LNCAP (cell line): ENCODE measurements around the gene AOAH.

ENCODE experiments used
- TF ChIP-seq, protein P1 (sequence below): fragments of 450-650 bp; IDR thresholded peaks from 2 replicates; pipeline ENCODE4 v1.5.1; 2017; ENCODE audit warnings: mild to moderate bottlenecking

The AOAH gene

DNA sequence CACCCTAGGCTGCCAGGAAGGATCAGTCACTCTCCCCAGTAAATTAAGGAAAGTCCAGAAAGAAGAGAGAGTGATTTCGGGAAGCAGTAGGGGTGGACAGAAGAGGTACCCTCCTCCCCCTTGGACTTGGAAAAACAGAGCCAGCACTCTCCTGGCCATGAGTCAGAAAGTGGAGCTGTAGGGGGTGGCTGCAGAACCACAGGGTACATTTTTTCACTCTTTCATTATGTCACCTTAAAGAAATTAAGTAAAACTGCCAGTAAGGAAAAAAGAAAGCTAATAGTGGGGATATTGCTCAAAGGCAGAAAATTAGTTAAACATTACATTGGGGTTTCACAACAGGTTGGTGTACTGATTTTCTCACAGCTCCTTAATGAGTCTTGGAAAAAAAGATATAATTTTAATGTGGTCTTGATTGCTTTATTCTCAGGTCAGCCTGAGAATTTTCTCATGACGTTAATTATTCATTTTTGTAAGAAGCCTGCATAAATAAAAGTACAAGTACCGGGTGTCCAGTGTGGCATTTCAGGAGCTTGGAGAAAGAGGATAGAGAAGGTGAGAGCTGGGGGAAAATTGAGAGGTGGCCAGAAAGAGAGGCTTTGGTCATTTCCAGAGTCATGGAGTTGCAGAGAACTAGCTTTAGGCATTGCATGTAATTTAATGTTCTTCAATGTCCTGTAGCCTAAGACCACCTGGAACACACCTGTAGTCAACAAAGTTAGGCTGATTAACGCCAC, 23.2 kb upstream of the AOAH start:
- TF ChIP-seq, protein P1, sequence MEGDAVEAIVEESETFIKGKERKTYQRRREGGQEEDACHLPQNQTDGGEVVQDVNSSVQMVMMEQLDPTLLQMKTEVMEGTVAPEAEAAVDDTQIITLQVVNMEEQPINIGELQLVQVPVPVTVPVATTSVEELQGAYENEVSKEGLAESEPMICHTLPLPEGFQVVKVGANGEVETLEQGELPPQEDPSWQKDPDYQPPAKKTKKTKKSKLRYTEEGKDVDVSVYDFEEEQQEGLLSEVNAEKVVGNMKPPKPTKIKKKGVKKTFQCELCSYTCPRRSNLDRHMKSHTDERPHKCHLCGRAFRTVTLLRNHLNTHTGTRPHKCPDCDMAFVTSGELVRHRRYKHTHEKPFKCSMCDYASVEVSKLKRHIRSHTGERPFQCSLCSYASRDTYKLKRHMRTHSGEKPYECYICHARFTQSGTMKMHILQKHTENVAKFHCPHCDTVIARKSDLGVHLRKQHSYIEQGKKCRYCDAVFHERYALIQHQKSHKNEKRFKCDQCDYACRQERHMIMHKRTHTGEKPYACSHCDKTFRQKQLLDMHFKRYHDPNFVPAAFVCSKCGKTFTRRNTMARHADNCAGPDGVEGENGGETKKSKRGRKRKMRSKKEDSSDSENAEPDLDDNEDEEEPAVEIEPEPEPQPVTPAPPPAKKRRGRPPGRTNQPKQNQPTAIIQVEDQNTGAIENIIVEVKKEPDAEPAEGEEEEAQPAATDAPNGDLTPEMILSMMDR: no peak

DNA sequence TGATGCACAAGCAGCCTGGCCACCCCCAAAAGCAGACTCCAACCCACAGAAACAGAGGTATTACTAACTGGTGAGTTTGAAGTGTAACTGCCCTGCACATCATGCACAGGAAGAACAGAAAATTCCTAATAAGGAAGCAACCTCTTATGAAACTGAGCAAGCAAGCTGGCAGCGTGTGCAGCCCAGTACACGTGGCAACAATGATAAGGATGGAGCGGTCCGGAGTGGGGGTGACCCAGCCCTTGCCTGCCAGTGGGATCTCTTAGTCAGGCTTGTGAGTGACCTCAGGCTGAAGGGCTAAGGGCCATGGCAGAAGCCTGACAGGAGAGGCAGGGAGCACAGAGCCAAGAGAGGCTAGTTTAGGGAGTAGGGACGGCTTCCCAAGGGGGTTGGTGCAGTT, 22.1 kb upstream of the AOAH start:
- TF ChIP-seq, protein P1: no peak

DNA sequence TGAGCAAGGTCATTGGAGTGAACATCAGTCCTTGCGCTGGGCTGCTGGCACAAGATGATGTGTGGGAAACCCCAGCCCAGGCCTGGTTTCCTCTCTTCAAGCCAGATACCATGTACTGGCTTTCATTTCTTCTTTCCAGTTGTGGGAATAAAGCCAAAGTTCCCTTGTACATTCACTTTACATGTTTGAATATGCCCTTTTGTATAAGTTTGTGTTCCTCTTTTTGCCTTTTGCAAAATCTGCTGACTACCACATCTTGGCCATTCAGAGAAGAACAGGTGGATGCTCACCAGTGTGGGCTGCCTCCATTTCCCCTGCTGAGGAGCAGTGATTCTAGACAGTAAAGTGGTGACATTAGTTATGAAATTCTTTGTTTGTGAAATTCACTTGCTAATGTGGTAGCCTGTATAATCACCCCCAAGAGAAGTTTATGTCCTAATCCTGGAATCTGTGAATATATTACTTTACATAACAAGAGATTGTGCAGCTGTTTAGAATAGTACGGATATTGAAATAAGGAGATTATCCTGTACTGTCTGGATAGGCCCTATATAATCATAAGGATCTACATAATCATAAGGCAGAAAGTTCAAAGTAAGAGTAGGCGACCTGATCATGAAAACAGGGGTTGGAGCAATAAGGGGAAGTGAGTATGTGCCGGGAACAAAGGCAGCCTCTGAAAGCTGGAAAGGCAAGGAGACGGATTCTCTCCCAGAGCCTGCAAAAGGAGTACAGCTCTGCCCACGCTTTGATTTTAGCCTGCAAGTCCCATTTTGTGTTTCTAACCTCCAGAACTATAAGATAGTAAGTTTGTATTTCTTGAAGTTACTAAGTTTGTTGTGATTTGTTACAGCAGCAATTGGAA, 18.8 kb upstream of the AOAH start:
- TF ChIP-seq, protein P1: no peak

DNA sequence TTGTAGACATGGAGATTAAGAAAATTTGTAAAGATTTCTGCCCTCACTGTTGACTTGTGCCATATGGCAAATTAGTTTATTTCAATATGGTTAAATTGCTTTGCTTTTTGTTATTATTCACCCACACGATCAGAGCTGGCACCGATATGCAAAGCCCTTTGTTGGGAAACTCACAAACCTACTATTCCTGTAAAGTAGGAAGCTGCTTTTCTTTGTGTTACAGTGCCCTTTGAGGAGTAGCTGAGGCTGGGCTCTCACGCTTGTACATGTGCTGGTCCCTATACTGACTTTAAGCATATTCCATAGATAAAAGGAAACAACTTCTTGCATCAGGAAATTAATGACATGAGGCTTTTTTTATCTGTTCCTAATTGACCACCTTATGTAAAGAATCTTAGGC, 17.6 kb upstream of the AOAH start:
- TF ChIP-seq, protein P1: no peak

DNA sequence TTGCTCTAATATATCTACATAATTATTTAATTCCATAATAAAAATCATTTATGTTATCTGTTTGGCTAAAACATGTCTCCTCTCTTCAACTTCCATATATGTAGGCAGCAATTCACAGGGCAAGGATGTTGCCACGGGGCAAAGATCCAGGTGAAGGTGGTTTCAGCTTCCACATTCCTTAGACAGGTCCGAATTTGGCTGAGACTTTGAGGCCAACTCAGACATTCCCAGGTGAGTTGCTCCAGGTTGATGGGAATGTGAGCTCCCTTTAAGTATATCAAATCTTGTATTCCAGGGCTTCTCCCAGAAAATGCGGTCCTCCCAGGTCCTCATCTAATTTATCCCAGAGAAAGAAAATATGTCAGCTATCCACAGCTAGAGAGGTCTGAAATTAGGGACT, 15.1 kb upstream of the AOAH start:
- TF ChIP-seq, protein P1: no peak

DNA sequence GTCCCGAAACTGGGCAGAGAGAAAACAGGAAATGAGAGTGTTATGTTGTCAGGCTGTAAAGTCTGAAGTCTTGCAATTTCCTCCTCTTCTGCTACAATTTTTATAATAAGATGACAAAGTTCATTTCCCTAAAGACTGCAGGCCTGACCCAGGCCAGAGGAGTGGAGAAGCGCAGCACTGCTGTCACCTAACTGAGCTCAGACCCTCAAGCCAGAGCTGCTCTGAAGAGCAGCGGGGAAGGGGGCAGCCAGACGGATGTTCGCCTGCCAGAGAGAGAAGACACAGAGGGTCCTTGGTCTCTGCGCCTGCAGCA, 12.6 kb upstream of the AOAH start:
- TF ChIP-seq, protein P1: no peak

DNA sequence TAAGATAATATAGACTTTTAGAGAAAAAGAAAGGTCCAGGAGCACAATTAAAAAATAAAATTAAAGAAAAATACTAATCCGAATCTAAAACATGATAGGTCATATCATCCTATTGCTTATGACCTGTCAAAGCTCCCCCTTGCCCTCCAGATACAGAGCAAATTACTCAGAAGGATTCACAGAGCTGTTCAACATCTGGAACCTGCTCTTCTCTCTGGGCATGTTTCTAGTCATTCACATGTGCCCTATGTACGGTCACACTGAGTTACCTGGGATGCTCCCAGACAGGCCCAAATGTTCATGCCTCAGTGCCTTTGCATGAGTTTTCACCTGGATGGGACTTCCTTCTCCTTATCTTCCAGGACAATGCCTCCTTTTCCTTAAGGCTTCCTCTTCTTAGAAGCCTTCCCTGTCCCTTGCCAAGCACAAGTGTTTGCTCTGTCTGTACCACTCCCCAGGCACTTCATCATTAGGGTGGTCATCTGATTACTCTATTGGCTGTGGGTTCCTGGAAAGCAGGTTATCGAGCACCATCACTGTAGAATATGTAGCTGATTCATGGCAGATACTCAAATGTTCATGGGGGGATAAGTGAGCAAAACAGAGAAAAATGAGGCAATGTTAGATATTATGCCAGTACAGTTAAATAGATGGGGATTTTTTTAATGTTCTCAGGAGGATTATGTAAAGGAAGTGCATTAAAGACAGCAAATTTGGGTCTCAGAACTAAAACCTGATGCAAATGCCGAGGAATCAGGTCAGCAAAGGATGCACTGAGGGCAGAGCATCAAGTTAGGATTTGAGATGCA, 12.0 kb upstream of the AOAH start:
- TF ChIP-seq, protein P1: no peak
